Astrocyte (in vitro differentiated cells and primary cell): ENCODE measurements around the gene DLGAP1.

Experiments used
- CTCF ChIP-seq: IDR thresholded peaks from 2 replicates; pipeline ENCODE4 v1.5.1; 2011; ENCODE audit warnings: low read depth, mild to moderate bottlenecking, inconsistent platforms, low read length, moderate library complexity; ENCODE audit not compliant: insufficient read depth
- EZH2 ChIP-seq: IDR thresholded peaks from 2 replicates; pipeline ENCODE4 v1.6.1; 2012; ENCODE audit warnings: mild to moderate bottlenecking, low read length, inconsistent platforms; ENCODE audit not compliant: insufficient read depth

GRCh38 chr18:4231260-4231659 lies 223.8 kb downstream of the DLGAP1 start:
- TF ChIP-seq CTCF (no peak), EZH2 (no peak)
